GM19324 (cell line): ENCODE measurements around the gene EXD3.

Source experiments
- ATAC-seq: cut with Tn5 transposase; IDR thresholded peaks from one replicate; pipeline ENCODE4 v1.9.1; 2021; ENCODE audit warnings: mild to moderate bottlenecking, moderate library complexity; ENCODE audit not compliant: unreplicated experiment, low FRiP score

Gene EXD3

DNA sequence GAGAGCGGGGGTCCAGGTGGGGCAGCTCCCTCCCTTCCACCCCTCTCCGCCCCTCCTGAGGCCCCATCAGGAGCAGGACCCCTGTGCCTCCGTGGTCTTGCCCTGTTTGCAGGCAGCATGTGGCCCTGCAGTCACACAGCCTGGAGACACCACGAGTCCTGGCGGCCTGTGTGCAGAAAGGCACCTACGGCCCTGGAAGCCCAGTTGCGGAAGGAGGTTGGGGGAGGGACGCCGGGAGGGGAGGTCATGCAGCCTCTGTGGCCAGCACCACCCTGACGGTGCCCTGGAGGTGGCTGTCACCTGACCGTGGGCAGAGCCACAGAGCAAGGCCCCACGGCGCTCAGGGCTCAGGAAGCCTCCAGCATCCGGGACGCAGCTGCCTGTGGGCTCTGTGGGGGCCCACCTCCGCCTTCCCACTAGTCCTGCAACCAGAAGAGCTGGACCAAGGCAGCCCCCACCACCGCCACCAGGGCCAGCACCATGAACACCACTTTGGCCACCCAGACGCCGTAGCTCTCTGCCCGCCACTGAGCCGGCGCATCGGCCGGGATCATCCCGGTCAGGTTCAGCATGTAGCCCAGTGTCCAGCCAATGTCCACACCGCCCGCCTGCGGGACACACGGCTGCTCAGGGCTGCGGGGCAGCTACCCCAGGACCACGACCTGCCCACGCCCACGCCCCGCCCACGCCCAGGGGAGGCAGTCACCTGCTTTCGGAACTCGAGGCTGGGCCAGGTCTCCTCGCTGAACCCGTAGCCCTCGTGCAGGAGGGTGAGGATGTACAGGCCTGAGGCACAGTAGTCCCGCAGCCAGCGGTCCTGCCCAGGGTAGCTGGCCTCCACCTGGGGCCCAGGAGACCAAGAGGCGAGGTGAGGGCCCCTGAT is 11.8 kb upstream of the EXD3 start:
- no peak for ATAC-seq

DNA sequence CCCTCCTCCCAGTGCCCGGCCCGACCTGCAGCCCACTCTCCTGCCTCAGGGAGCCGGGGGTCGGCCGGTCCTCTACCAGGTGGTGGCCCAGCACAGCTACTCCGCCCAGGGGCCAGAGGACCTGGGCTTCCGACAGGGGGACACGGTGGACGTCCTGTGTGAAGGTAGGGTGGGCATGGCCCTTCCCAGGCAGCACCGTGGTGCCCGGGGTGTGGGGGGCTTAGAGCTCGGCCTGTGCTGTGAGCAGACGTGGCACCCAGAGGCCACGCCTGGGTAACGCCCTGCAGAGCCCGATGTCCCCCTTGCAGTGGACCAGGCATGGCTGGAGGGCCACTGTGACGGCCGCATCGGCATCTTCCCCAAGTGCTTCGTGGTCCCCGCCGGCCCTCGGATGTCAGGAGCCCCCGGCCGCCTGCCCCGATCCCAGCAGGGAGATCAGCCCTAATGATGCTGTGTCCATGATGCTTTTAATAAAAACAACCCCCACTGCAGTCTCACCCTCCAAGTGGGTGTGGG is 11.0 kb upstream of the EXD3 start:
- ATAC-seq: no peak

DNA sequence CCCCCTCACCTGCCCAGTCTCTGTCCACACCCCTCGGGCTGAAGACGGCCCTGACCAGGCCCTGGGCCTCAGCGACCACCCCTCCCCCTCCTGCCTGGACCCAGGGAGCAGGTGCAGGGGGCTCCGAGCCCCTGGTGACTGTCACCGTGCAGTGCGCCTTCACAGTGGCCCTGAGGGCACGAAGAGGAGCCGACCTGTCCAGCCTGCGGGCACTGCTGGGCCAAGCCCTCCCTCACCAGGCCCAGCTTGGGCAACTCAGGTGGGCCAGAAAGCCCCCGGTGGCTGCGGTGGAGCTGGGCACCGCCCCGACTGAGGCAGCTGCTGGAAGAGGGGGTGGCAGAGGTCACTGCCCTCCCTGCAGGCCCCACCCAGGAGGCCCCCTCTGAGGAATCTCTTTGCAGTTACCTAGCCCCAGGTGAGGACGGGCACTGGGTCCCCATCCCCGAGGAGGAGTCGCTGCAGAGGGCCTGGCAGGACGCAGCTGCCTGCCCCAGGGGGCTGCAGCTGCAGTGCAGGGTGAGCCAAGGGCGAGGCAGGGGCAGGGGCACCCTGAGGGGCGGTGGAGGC is 10.5 kb upstream of the EXD3 start:
- ATAC-seq: no peak

DNA sequence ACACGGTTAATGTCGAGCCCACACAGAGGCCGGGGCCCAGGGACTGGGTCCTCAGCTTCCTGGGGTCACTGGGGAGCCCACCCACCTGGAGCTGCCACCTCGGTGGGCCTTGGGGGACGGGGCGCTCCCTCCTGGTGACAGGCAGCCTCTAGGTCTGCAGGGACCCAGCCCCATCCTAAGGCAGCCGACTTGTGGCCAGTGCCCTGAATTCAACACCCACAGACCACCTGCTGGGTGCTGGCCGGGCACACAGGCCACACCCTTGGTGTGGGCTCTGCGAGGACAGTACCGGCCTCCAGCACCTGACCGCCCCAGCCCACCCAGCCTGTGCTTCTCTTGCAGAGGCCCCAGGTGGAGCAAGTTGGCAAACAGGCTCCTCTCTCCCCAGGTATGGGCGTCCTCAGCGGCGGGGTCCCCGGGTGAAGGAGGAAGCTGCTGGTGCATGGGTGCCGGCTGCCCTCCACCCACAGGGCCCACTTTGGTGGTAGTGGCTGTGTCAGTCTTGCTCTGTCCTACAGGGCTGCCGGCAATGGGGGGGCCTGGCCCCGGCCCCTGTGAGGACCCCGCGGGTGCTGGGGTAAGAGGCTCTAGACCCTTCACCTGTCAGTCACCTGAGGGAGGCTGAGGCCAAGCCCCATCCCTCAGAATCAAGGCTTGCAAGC is 9.9 kb upstream of the EXD3 start:
- no peak for ATAC-seq

DNA sequence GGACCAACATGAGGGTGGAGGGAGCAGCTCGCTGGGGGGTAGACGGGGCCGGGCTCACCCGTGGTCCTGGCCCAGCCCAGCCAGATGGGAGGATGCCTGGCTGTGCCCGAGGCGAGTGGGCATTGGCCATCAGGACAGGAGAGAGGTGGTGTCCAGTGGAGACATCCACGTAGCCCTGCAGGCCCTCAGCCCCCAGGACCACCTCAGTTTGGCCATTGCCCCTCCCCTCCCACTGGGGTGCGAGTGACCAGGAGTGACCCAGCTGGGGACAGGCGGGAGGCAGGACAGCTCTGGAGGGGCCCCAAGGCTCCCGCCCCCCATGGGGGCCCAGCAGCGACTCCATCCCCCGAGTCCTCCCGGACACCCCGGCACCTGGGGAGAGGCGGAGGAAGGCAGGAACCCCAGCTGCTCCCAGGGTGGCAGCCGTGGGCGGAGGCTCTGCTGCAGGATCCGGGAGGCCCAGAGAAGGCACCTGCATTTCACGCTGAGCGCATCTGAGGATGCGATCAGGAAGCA is 8.5 kb upstream of the EXD3 start:
- no peak for ATAC-seq

DNA sequence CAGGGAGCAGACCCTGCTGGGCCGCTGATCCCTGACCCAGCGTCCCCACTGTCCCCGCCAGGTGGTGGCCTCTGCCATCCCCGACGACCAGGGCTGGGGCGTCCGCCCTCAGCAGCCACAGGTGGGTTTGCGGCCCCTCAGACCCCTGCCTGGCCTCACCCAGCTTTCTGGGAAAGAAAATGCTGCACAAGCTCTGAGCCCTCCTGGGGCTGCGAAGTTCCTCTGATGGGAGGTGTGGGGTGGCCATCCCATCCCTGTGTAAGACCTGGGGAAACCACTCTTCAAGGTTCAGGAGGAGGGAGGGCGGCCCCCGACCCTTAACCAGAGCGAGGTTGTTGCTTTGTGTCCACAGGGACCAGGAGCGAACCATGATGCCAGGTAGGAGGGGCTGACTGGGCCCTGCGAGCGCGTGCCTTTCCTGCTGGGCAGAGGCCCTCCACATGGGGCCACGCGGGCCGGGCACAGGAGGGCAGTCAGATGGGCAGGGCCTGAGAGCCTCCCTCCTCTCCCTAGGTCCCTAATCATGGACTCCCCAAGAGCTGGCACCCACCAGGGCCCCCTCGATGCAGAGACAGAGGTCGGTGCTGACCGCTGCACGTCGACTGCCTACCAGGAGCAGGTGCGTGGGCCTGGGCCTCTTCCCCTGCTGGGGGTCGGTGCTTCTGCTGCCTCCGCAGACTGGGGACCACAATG is 7.9 kb upstream of the EXD3 start:
- ATAC-seq: no peak

DNA sequence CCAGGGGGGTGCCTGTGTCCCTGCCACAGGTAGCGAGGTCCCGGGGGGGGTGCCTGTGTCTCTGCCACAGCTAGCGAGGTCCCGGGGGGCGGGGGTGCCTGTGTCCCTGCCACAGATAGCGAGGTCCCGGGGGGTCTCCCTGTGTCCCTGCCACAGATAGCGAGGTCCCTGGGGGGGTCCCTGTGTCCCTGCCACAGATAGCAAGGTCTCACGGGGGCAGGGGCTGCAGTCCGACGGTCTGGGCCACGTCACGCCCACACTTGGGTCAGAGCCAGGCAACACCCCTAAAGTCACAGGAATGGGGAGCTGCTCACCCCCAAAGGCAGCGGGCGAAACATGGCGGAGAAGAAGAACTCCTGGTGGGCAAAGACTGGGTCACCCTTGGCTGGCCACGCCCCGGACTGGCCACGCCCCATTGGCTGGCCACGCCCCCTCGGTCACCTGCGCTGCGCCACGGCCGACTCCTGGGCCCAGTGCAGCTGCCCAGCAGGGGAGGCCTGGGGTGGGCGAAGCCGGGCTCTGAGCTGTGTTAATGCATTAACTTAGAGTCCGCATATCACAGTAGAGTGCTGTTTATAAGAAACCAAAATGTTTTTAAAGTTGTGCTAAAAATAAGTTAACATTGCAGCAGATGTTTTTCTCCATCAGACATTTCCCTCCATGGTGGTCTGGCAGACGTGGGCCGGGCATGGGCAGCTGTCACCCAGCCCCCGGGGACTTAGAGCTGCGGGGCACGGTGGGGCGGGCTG is 7.2 kb upstream of the EXD3 start:
- ATAC-seq: no peak

DNA sequence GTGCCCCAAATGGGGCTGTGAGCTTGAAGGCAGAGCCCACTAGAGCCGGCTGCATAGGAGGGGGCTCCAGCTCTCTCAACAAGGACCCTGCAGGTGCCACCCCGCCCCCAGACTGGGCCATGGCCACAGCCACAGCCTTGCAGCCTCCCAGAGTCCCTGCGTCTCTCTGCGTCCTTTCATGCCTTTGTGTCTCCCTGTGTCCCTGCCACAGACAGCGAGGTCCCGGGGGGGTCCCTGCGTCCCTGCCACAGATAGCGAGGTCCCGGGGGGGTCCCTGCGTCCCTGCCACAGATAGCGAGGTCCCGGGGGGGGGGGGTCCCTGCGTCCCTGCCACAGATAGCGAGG is 6.6 kb upstream of the EXD3 start:
- no peak for ATAC-seq

DNA sequence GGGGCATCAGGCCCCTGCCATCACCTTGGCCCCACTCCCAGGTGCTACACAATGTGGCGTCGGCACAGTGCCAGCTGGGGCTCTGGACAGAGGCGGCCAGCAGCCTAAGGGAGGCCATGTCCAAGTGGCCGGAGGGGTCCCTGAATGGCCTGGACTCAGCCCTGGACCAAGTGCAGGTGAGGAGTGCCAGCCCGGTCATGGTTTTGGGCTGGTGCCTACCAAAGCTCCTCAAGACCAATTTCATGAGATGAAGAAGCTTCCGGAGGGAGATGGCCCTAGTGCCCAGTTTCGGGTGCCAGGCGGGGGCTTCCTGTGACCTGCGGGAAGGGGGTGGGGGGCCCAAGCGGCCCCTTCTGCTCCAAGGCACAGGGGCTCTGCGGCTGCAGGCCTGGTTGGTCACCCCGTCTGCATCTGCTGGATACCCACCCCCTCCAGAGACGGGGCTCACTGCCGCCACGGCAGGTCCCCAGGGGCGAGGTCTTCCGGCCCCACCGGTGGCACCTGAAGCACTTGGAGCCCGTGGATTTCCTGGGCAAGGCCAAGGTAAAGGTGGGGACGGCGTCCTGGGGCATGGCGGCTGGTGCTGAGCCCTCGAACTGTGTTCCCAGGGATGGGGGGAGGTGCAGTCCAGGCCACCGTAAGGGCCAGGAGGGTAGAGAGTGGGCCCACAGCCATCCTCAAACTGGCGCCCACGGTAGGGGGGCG is 6.0 kb upstream of the EXD3 start:
- ATAC-seq: no peak

DNA sequence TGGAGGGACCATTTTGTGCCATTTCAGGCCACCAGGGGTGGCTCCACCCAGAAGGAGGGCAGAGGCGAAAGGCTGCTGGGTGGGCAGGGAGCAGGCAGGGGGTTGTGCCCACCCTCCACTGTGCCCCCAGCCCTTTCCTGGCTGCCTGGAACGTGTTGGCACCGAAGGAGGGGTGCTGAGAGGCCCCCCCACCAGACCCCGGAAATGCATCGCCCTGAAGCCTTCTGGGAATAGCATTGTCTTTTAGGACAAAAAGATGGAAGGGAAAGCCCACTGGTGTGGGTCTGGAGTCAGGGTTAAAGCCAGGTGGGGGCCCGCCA is 5.3 kb upstream of the EXD3 start:
- no peak for ATAC-seq

DNA sequence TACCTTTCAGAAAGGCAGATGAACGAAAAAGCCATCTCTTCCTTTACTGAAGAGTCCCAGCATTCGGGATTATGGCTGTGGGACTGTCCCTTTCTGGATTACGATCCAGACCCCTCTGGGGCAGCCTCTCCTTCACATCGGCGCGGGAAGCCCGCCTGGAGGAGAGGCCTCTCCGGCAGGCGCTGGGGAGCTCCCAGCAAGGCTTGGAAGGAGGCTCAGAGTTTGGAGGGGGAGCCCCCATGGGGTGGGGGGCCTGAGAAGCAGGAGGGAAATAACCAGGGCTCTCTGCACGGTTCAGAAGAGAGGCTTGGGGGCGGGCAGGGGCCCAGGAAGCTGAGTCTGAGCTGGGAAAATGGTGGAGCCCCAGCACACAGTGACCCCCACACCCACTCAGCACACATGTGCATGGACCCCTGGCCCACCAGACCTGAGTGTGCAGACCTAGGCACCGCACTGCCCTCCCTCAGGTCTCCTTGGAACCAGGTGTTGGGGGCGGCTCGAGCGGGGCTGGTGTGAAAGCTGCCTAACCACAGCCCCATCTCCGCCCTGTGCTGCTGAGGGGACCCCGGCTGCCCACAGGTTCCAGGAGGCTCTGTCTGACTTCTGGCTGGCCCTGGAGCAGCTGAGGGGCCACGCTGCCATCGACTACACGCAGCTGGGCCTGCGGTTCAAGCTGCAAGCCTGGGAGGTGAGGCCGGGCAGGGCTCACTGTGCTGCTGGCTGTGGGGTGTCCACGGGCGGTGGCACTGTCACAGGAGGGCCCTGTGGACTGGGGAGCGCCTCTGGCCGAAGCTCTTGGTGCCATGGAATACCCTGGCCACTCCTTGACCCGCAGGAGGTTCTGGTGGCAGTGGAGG is 4.7 kb upstream of the EXD3 start:
- ATAC-seq: no peak

DNA sequence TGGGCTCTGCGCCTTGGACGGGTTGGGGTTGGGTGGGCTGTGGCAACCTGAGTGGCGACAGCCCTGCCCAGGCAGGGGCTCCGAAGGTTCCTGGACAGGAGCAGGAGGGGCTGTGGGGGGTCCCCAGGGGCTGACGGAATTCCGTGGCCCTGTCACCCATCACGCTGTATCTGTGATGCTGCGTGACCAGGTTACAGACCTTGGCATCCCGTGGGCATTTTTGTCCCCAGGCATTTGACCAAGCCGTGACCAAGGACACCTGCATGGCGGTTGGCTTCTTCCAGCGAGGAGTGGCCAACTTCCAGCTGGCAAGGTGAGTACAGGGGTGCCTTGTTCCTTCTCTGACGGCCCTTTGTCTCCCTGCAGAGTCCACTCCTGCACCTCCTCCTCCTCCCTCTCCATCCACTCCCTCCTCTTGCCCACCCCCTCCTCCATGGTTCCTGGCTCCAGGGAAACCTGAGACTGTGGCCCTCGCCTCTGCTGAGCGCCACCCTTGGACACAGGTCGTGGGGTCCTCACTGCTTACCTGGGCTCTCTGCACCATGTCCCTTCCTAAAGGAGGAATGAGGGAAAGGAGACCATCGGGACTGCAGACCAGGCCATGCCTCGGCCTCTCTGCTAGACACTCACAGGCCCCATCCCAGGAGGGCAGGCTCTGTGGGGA is 3.2 kb upstream of the EXD3 start:
- ATAC-seq: no peak

DNA sequence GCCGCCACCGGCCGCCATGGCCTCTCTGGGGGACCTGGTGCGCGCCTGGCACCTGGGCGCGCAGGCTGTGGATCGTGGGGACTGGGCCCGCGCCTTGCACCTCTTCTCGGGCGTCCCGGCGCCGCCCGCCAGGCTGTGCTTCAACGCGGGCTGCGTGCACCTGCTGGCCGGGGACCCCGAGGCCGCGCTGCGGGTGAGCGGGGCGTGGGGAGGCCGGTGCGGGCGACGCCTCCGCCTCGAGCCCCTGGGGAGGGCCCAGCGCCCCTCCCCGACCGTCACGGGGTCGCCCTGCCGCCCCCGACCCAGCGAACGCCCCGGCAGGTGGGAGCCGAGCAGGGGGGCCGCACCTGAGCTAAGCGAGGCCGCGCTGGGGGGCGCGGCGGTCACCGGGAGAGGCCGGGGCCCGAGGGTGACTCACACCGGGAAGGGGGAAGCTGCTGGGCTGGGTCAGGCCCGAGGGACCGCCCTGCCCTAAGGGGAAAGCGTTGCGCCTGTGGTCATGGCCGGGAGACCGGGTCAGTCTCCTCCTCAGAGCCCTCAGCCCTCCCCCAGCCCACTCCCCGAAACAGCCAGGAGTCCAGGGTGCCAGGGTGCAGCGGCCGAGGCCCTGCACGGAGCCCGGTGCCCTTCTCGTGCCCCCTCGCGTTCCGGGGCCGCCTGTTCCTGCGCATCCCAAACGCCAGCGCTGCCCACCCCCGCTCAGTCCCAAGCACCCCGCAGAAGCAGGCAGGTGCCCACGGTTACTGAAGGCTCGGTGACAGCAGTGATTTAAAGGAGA is 741 bp upstream of the EXD3 start:
- peak; percentile 8 for ATAC-seq

DNA sequence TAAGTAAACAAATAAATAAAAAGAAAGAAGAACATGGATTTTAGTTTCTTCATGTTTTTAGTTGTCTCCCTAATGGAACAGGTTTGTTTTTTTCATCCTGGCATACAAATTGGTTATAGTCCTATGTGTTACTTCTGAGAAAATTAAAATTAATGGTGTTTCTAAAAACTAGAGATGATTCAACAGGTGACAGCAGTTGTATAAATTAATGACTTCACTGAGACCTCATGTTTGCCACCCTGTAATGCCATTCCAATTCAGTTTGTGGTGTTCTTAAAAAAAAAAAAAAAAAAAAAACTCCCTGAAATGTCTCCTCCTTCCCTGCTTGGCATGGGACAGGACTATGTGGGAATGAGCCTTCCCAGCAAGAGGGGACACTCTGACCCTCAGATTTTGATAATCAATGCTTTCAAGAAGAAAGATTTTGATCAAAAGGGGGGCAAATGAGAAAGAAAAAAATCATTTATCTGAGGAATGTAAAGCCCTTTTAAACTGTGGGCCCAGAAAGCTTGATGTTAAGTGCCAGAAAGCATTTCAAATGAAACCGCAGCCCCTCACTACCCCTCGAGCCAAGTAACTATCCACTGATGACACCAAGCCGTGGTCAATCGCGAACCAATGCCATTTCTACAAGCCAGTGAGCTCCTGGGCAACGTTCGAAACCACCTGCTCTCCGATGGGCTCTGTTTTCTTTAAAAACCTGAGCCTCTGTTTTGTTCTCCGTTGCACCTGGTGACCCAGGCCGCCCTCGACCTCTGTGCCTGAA is 941 bp downstream of the EXD3 start:
- ATAC-seq: no peak

DNA sequence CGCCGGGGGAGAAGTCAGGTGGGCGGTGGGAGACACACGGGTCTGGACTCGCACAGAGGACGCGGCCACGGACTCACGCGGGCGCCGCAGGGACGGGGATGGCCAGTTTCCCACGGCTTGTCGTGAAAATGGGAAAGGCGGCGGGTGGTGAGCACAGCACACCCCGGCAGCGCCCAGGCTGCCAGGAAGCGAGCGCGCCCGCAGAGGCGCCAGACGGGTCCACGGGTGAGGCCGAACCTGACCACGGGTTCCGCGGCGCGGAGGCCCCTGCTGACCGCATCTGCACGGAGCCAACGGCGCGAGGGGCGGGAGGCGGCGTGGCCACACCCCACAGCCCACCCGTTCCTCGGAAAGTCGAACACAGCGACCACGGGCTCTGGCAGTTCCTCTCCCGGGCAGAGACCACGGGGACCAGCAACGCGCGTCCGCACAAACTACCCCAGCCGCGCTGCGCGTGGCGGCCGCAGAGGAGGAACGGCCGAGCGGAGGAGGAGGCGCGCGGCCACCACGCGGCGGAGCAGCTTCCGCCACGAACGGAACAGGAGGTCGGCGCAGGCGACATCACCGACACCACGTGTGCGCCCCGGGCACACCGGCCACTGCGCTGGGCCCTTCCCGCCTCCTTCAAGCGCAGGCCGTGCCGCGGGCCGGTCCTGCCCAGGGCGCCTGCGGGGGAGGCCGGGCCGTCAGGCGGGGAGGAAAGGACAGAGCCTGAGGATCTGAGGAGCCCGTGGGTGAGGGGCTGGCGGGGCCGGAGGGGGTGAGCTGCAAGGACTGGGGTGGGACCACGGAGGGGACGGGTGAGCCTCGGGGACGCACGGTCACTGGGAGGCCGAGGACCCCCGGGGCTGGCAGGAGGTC is 5.6 kb downstream of the EXD3 start:
- ATAC-seq: no peak
